ENCODE data around the gene VAV3.

GRCh38 chr1:107590900-107591622 is 373.9 kb downstream of the VAV3 start:
- TF ChIP-seq POLR2A (IDR thresholded peaks at IDR 0.05) (no peak), CTCF (IDR thresholded peaks at IDR 0.05 in 8 of 11, conservative IDR thresholded peaks at IDR 0.05 in 3 of 11) (no peak), POLR2AphosphoS5 (IDR thresholded peaks at IDR 0.05) (no peak)

All from spleen (tissue), 7 donors.